Ishikawa (cell line): Measurements from ENCODE around the gene MYL12A.

ENCODE experiments used
- CREB1 ChIP-seq: IDR thresholded peaks from 2 replicates; pipeline ENCODE4 v1.6.1; 2012; ENCODE audit warnings: low read depth
- EGR1 ChIP-seq: IDR thresholded peaks from 2 replicates; pipeline ENCODE4 v1.6.1; 2012
- EP300 ChIP-seq: IDR thresholded peaks from 2 replicates; pipeline ENCODE4 v1.6.1; 2012; ENCODE audit warnings: borderline replicate concordance
- FOXM1 ChIP-seq: IDR thresholded peaks from 2 replicates; pipeline ENCODE4 v1.6.1; 2012; ENCODE audit warnings: low read depth, borderline replicate concordance
- MAX ChIP-seq: IDR thresholded peaks from 2 replicates; pipeline ENCODE4 v1.6.1; 2012
- NFIC ChIP-seq: IDR thresholded peaks from 2 replicates; pipeline ENCODE4 v1.6.1; 2012
- RAD21 ChIP-seq: IDR thresholded peaks from 2 replicates; pipeline ENCODE4 v1.6.1; 2012; ENCODE audit warnings: low read depth
- REST ChIP-seq: IDR thresholded peaks from 2 replicates; pipeline ENCODE4 v1.6.1; 2012; ENCODE audit warnings: low read depth, mild to moderate bottlenecking
- TAF1 ChIP-seq: IDR thresholded peaks from 2 replicates; pipeline ENCODE4 v1.6.1; 2012; ENCODE audit warnings: low read depth, mild to moderate bottlenecking
- TCF12 ChIP-seq: IDR thresholded peaks from 2 replicates; pipeline ENCODE4 v1.6.1; 2012; ENCODE audit warnings: low read depth
- TEAD4 ChIP-seq: IDR thresholded peaks from 2 replicates; pipeline ENCODE4 v1.6.1; 2012
- YY1 ChIP-seq: IDR thresholded peaks from 2 replicates; pipeline ENCODE4 v1.6.1; 2012; ENCODE audit warnings: low read depth
- ZBTB7A ChIP-seq: IDR thresholded peaks from 2 replicates; pipeline ENCODE4 v1.6.1; 2012; ENCODE audit warnings: low read depth

- TF ChIP-seq EP300 (no peak), MAX (no peak), CREB1 (no peak), REST (no peak), TCF12 (no peak), TEAD4 (no peak), FOXM1 (no peak), NFIC (no peak), YY1 (no peak), TAF1 (no peak), EGR1 (no peak), RAD21 (peak; percentile 82), ZBTB7A (no peak)
These were observed 34.1 kb downstream of the MYL12A start for GRCh38 chr18:3281456-3282400.
